OCI-LY7 (cell line): ENCODE results near the gene PORCN.
"Not testable (repeated sequence)": the region's sequence is repeated elsewhere in the genome, so short reads cannot be mapped to it uniquely, and the experiment has no call there.

ENCODE experiments used
- EZH2phosphoT487 ChIP-seq: fragments of 200-600 bp; sonication (generic); IDR thresholded peaks from 2 replicates; pipeline ENCODE4 v1.6.1; 2018; ENCODE audit warnings: low read depth, borderline replicate concordance, mild to moderate bottlenecking, mixed run types, antibody characterized with exemption, low read length, moderate library complexity, mixed read lengths
- TF ChIP-seq, protein P1 (sequence below): fragments of 200-600 bp; sonication (generic); conservative IDR thresholded peaks from 2 replicates; pipeline ENCODE4 v1.5.1; 2014; ENCODE audit warnings: mild to moderate bottlenecking, antibody characterized with exemption, low read length, moderate library complexity, mixed read lengths

DNA sequence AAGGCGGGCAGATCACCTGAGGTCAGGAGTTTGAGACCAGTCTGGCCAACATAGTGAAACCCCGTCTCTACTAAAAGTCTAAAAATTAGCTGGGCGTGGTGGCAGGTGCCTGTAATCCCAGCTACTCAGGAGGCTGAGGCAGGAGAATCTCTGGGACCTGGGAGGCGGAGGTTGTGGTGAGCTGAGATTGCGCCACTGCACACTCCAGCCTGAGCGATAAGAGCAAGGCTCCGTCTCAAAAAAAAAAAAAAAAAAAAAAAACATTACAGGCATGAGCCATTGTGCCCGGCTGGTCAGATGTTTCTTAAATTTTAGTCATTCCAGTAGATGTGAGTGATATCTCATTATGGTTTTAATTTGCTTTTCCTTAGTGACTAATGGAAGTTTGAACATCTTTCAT, 17.1 kb downstream of the PORCN start:
- TF ChIP-seq, protein P1, sequence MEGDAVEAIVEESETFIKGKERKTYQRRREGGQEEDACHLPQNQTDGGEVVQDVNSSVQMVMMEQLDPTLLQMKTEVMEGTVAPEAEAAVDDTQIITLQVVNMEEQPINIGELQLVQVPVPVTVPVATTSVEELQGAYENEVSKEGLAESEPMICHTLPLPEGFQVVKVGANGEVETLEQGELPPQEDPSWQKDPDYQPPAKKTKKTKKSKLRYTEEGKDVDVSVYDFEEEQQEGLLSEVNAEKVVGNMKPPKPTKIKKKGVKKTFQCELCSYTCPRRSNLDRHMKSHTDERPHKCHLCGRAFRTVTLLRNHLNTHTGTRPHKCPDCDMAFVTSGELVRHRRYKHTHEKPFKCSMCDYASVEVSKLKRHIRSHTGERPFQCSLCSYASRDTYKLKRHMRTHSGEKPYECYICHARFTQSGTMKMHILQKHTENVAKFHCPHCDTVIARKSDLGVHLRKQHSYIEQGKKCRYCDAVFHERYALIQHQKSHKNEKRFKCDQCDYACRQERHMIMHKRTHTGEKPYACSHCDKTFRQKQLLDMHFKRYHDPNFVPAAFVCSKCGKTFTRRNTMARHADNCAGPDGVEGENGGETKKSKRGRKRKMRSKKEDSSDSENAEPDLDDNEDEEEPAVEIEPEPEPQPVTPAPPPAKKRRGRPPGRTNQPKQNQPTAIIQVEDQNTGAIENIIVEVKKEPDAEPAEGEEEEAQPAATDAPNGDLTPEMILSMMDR = not testable (repeated sequence)
- not testable (repeated sequence) for TF ChIP-seq EZH2phosphoT487
